ENCODE data around the gene FAM217B. TPM values are rescaled to one million over a fixed set of nuclear protein-coding genes. Genes with fewer than 3 reads are reported as not detected.

The FAM217B gene
- total and polyA plus RNA-seq, 2 of the 8 experiments (the other 6 are each of a cell fraction or from before 2014, with no cell fraction given): 5.4 to 28.5 TPM

- Histone ChIP-seq H3K4me1 (replicated peaks in 1 of 4; ENCODE audit: control insufficient read depth in 3 of 4, insufficient read depth in 4 of 4, low read length in 3 of 4) (no peaks in the 10 kb centered on the region; a peak in 1 of 7 replicates), H2AK5ac (ENCODE audit: low read depth, low read length) (no peak overlapping the region), H2BK20ac (ENCODE audit: low read length) (no peak overlapping the region), H2BK5ac (ENCODE audit: low read depth, low read length) (no peak overlapping the region), H3K9ac (replicated peaks in 1 of 4; ENCODE audit: extremely low read depth in 1 of 4, low read depth in 3 of 4, low read length in 3 of 4) (no peak overlapping the region), H3K14ac (ENCODE audit: insufficient read length) (no peak overlapping the region), H3K56ac (replicated peaks; ENCODE audit: insufficient read length, low read depth, low read length) (no peak overlapping the region), H4K20me1 (replicated peaks in 1 of 2; ENCODE audit: control insufficient read depth in 1 of 2, insufficient read depth in 2 of 2, low read length in 2 of 2) (no peaks in the 10 kb centered on the region), H2AFZ (ENCODE audit: low read length) (no peak overlapping the region), H2BK15ac (ENCODE audit: low read length) (no peak overlapping the region), H3K79me1 (ENCODE audit: low read depth, low read length) (no peaks in the 10 kb centered on the region), H3K4ac (replicated peaks; ENCODE audit: insufficient read length, low read depth, low read length) (no peak overlapping the region), H4K5ac (ENCODE audit: insufficient read length, low read depth, low read length) (no peak overlapping the region), H4K91ac (replicated peaks; ENCODE audit: insufficient read length, low read length) (no peak overlapping the region), H2BK12ac (ENCODE audit: low read depth, low read length) (no peak overlapping the region), H3K27ac (ENCODE audit: low read depth, low read length) (no peak overlapping the region), H4K8ac (ENCODE audit: extremely low read depth, insufficient read depth, low read length) (no peak overlapping the region), H3K4me2 (ENCODE audit: insufficient read depth in 1 of 2, low read depth in 2 of 2, low read length in 2 of 2) (no peak overlapping the region), H2BK120ac (replicated peaks; ENCODE audit: low read depth, low read length) (no peak overlapping the region), H3K18ac (ENCODE audit: extremely low read depth, low read length) (no peak overlapping the region), H3K23ac (ENCODE audit: insufficient read length) (no peak overlapping the region), H3K27me3 (replicated peaks in 1 of 4; ENCODE audit: control insufficient read depth in 3 of 4, extremely low read depth in 1 of 4, insufficient read depth in 3 of 4, low read length in 3 of 4) (no peaks in the 10 kb centered on the region), H3K36me3 (ENCODE audit: control insufficient read depth in 2 of 4, insufficient read depth in 4 of 4, low read length in 3 of 4) (no peaks in the 10 kb centered on the region), H3K79me2 (ENCODE audit: control insufficient read depth in 1 of 2, insufficient read depth in 2 of 2, low read length in 2 of 2) (no peaks in the 10 kb centered on the region), H3K23me2 (ENCODE audit: low read depth, low read length) (no peaks in the 10 kb centered on the region), H3K9me3 (ENCODE audit: insufficient read depth in 2 of 2, low read depth in 1 of 2, low read length in 1 of 2) (no peaks in the 10 kb centered on the region), H3K4me3 (ENCODE audit: extremely low read depth in 1 of 4, insufficient read depth in 2 of 4, low read depth in 3 of 4, low read length in 4 of 4) (no peak overlapping the region)
- WGBS, 2 experiments (ENCODE audit: extremely low coverage in 1 of 2, insufficient coverage in 1 of 2, insufficient read length in 1 of 2, insufficient replicate concordance in 2 of 2, low coverage in 1 of 2, low lambda C conversion rate in 2 of 2, missing lambda C conversion rate in 1 of 2): 91% methylated on average over 9 of the region's 9 CpGs; no CpG with 5 or more reads in 1 of the 2 experiments
- TF ChIP-seq SIRT6 (IDR thresholded peaks at IDR 0.05; ENCODE audit: low read length) (no peak), POLR2A (IDR thresholded peaks at IDR 0.05; ENCODE audit: control extremely low read depth in 1 of 2, low read depth in 2 of 2, low read length in 2 of 2) (no peak), RAD21 (IDR thresholded peaks at IDR 0.05 in 1 of 2, conservative IDR thresholded peaks at IDR 0.05 in 1 of 2; ENCODE audit: low read depth in 2 of 2, low read length in 2 of 2) (no peak), NRF1 (IDR thresholded peaks at IDR 0.05; ENCODE audit: low read depth, low read length) (no peak), SUZ12 (IDR thresholded peaks at IDR 0.05; ENCODE audit: low read length) (no peak), ATF3 (IDR thresholded peaks at IDR 0.05; ENCODE audit: insufficient read depth, low read depth, low read length) (no peak), CTBP2 (IDR thresholded peaks at IDR 0.05; ENCODE audit: borderline replicate concordance, insufficient read depth, insufficient read length, low read length) (no peak), SIN3A (conservative IDR thresholded peaks at IDR 0.05 in 1 of 2, IDR thresholded peaks at IDR 0.05 in 1 of 2; ENCODE audit: low read depth in 1 of 2, low read length in 2 of 2) (no peak), KDM1A (IDR thresholded peaks at IDR 0.05; ENCODE audit: borderline replicate concordance, low read length) (no peak), BRCA1 (IDR thresholded peaks at IDR 0.05; ENCODE audit: low read depth, low read length) (no peak), JUND (IDR thresholded peaks at IDR 0.05; ENCODE audit: low read length) (no peak), RFX5 (IDR thresholded peaks at IDR 0.05; ENCODE audit: borderline replicate concordance, low read depth, low read length) (no peak)
- ChIA-PET POLR2A (ENCODE audit: partially characterized antibody) (no interaction called here), CTCF (ENCODE audit: partially characterized antibody) (interaction anchor here (1.2 kb wide), 1 partner anchor 71 kb away, joined by 3 read pairs; no protein-coding TSS in a partner anchor)
- FAIRE-seq (no peak), DNase-seq (ENCODE audit: low read depth in 1 of 2, low spot score in 2 of 2) (no peak)
These were observed 36.9 kb downstream of the FAM217B start for GRCh38 chr20:59977086-59977485.

All from H1 (cell line).